ENCODE measurements around the gene DNM2. TPM values are rescaled to one million over a fixed set of nuclear protein-coding genes. Genes with fewer than 3 reads are reported as not detected.

Gene DNM2
- total RNA-seq, 1 experiment from 2014 or later: 31.7 TPM

GRCh38 chr19:10686661-10687517 lies 31.0 kb upstream of the DNM2 start:
- in situ Hi-C loops (cut with HindIII; ENCODE audit: low pct_unique_long_range_greater_than_20kb, low sequenced_read_pairs): no loop called here

DNA sequence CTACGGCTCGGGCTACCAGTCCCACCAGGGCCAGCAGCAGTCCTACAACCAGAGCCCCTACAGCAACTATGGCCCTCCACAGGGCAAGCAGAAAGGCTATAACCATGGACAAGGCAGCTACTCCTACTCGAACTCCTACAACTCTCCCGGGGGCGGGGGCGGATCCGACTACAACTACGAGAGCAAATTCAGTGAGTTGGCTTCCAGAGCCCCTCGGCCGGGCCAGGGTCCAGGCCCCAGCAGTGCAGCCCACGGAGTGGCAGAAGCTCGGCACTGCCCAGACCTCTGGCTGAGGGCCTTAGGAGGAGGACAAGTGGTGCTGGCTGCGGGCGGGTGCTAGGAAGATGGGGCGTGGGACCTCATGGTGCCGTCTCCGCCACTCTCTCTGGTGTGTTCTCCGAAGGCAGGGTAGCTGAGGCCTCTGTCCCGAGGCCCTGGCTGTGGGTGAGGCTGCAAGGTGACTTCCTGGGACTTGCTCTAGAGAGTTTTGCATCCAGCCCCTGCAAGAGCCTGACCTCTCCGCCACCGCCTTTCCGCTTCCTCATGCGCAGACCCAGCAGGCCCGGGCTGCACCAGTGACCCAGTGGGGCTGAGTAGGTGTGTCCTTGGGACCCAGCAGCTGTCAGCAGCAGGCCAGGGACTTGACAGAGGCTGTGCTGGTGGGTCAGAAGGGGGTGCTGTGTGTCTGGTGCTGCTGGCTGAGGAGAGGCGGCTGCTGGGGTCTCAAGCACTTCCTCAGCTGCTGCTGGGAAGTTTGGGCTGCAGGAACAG lies 30.2 kb upstream of the DNM2 start:
- no peak for DNase-seq (ENCODE audit: low read depth, low spot score)
- in situ Hi-C loops (cut with HindIII; ENCODE audit: low pct_unique_long_range_greater_than_20kb, low sequenced_read_pairs): no loop called here

More at GRCh38 chr19:10686661-10687517, 31.0 kb upstream of the DNM2 start:
- no peak for DNase-seq (ENCODE audit: low read depth, low spot score)

GRCh38 chr19:10688545-10689280 lies 29.2 kb upstream of the DNM2 start:
- in situ Hi-C loops (cut with HindIII; ENCODE audit: low pct_unique_long_range_greater_than_20kb, low sequenced_read_pairs): no loop called here
- no peak for DNase-seq (ENCODE audit: low read depth, low spot score)

DNA sequence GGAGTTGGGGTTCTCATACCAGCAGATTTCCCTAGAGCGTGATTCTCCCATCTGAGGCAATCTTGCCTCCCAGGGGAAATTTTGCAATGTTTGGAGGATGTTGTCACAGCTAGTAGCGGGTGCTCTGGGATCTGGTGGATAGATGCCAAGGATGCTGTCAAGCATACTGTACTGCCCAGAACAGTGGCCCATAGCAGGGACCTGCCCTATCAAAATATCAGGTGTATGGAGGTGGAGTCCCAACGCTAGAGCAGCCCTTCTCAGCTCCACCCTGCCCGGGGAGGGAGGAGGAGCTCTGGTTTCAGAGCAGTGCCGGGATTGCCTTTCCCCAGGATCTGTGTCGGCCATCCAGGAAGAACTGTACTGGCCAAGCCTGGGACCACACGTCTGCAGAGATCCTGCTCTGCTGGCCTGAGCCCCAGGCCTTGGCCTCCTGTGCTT lies 27.5 kb upstream of the DNM2 start:
- no peak for DNase-seq (ENCODE audit: low read depth, low spot score)
- in situ Hi-C loops (cut with HindIII; ENCODE audit: low pct_unique_long_range_greater_than_20kb, low sequenced_read_pairs): no loop called here

- in situ Hi-C loops (cut with HindIII; ENCODE audit: low pct_unique_long_range_greater_than_20kb, low sequenced_read_pairs): no loop called here
- no peak for DNase-seq (ENCODE audit: low read depth, low spot score)
Measured at GRCh38 chr19:10691178-10691881, 26.5 kb upstream of the DNM2 start.

DNA sequence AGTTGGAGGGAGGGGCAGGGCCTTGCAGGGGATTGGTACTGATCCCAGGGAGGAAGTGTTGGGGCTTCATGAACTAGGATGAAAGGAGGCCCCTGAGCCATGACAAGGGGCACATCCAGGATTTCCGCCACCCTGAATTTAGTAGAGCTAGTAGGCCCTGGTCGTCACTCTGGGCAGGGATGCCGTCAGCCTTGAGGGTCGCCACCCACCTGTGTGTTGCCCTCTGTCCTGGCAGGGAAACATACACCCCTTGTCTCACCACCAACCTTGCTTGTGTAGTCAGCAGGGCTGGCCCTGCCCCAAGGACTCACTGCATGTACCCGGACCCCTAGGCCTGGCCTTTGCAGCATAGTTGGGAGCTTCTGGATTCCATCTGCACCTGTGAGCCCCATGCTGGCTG lies 26.0 kb upstream of the DNM2 start:
- in situ Hi-C loops (cut with HindIII; ENCODE audit: low pct_unique_long_range_greater_than_20kb, low sequenced_read_pairs): no loop called here

DNA sequence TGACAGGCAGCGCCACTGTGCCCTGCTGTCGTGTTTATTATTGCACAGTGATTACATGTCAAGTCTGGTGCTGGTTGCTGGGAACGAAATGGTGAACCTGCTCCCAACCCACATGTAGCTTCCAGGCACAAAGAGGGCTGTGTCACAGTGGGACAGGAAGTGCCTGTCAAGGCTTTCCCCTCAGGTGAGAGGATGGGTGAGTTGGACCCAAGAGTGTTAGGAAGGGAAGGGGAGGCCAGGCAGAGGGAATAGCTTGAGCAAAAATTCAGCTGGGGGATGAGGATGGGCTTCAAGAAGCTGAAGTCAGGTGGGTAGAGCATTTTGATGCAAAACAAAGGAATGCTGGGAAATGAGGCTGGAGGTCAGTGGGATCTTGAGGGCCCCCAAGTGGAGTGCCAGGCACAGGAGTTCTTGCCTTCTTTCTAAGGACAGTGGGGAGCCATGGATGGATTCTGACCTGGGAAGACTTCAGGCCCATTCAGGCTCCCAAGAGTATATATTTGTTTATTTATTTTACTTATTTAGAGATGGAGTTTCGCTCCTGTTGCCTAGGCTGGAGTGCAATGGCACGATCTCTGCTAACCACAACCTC lies 25.1 kb upstream of the DNM2 start:
- in situ Hi-C loops (cut with HindIII; ENCODE audit: low pct_unique_long_range_greater_than_20kb, low sequenced_read_pairs): no loop called here
- no peak for DNase-seq (ENCODE audit: low read depth, low spot score)

More for the DNA sequence above, 26.0 kb upstream of the DNM2 start:
- no peak for DNase-seq (ENCODE audit: low read depth, low spot score)

DNA sequence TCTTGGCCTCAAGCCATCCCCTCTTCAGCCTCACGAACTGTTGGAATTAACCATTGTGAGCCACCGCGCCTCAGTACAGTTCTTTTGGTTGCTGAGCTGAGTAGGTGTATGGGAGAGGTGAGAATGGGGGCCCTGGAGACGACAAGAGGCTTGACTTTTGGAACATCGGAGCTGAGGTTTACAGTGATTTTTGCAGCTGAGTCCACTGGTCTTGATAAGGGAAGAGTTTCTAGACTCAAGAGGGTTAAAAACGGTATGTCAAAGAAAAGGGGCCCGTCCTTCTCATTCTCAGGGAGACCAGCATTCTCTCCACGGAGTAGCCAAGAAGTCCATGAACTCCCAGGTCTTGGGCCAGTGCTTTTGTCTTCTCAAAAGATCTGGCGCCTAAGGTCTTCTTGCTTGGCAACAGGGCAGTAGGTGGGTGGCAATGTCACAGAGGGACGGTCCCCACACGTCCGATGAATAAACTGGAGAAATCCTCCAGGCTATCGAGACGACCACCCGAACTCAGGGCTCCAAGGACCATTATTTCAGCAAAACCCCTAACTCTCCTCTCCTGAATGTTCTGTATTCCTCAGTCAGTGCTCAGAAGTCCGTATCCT lies 23.1 kb upstream of the DNM2 start:
- in situ Hi-C loops (cut with HindIII; ENCODE audit: low pct_unique_long_range_greater_than_20kb, low sequenced_read_pairs): no loop called here
- DNase-seq (ENCODE audit: low read depth, low spot score): no peak

DNA sequence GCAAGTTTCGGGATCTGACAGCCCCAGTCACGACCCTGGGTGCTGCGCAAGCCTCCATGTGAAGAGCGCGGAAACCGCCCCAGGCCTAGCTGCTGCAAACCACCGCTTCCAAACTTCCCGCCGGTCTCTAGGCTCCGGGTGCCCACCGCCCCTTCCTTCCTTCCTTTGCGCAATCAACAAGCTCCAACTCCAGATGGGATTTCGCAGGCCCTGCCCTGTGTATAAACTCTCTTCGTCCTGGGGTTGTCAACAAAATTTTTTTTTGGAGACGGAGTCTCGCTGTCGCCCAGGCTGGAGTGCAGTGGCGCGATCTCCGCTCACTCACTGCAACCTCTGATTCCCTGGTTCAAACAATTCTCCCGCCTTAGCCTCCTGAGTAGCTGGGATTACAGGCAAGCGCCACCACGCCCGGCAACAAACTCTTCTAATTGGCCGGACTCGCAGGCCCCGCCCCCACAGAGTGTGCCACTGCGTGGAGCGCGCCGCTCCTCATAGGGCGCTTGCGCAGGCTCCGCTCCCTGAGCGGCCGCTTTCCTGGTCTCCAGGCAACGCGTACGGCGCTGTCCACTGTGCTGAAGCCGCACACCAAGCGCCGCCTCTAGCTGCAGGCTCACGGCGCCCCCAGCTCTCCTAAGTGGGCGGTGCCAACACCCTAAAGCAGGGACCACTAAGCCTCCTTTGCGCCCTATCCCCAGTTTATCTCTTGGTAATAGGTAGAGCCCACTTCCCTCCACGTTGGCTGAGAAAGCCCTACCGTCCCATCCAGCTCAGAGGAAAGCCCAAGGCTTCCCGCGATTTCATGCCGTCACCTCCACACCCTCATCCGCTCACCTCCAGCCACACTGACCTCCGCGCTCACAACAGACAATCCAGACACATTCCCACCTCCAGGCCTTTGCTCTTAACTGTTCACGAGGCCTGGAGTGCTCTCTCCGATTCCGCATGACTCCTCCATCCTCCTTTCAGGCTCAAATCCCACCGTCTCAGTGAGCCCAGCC lies 22.2 kb upstream of the DNM2 start:
- in situ Hi-C loops (cut with HindIII; ENCODE audit: low pct_unique_long_range_greater_than_20kb, low sequenced_read_pairs): no loop called here
- peak; percentile 95 for DNase-seq (ENCODE audit: low read depth, low spot score)

- in situ Hi-C loops (cut with HindIII; ENCODE audit: low pct_unique_long_range_greater_than_20kb, low sequenced_read_pairs): no loop called here
- DNase-seq (ENCODE audit: low read depth, low spot score): peak; percentile 69
Measured at GRCh38 chr19:10699650-10700335, 18.1 kb upstream of the DNM2 start.

DNA sequence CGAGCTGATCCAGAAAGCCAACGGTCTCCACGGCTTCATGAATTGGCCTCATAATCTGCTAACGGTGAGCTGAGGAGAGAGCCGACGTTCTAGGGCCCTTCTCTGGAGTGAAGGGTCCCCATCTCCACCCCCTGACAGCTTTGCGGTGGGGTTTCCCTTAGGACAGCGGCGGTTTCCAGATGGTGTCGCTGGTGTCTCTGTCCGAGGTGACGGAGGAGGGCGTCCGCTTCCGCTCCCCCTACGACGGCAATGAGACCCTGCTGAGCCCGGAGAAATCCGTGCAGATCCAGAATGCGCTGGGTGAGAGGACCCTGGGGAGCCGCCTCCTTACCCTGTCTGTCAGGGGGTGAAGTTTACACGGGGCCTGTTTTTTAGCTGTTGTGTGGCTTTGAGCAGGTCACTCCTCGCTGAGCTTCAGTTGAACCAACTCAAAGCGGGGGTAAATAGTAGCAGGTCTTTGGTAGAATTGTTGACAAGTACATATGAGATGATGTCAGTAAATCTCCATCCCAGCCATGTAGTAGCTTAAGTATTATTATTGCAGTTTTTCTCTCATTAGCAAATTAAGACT lies 15.8 kb upstream of the DNM2 start:
- in situ Hi-C loops (cut with HindIII; ENCODE audit: low pct_unique_long_range_greater_than_20kb, low sequenced_read_pairs): no loop called here
- DNase-seq (ENCODE audit: low read depth, low spot score): no peak

DNA sequence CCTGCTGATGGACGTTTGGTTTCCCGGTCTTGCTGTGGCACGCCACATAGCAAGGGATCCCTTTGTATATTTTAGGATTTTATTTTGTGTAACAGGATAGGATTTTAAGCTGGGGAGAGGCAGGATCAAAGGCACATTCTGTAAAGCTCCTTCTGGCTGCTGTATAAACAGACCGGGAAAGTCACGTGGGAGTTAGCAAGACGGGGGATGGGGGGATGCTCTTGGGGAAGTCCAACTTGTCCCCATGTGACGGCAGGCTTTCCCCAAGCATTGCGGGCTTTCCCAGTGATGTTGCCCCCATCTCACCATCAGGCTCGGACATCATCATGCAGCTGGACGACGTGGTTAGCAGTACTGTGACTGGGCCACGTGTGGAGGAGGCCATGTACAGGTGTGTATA lies 10.9 kb upstream of the DNM2 start:
- DNase-seq (ENCODE audit: low read depth, low spot score): no peak
- in situ Hi-C loops (cut with HindIII; ENCODE audit: low pct_unique_long_range_greater_than_20kb, low sequenced_read_pairs): no loop called here

- in situ Hi-C loops (cut with HindIII; ENCODE audit: low pct_unique_long_range_greater_than_20kb, low sequenced_read_pairs): no loop called here
- no peak for DNase-seq (ENCODE audit: low read depth, low spot score)
Measured at GRCh38 chr19:10707440-10707839, 10.4 kb upstream of the DNM2 start.

DNA sequence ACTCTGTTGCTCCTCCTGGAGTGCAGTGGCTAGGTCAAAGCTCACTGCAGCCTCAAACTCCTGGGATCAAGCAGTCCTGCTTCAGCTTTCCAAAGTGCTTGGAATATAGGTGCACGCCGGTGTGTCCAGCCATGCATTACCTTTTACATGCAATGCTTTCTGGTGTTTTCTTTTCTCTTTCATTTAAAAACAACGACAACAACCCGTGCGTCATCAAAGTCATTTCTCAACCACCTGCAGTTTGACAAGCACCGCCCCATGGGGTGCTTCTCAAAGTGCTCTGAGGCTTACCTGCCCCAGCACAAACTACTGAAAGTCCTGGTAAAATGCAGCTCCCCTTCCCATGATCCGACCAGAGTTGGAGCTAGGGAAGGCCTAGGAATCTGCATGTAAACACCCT lies 9.6 kb upstream of the DNM2 start:
- in situ Hi-C loops (cut with HindIII; ENCODE audit: low pct_unique_long_range_greater_than_20kb, low sequenced_read_pairs): no loop called here
- DNase-seq (ENCODE audit: low read depth, low spot score): no peak

DNA sequence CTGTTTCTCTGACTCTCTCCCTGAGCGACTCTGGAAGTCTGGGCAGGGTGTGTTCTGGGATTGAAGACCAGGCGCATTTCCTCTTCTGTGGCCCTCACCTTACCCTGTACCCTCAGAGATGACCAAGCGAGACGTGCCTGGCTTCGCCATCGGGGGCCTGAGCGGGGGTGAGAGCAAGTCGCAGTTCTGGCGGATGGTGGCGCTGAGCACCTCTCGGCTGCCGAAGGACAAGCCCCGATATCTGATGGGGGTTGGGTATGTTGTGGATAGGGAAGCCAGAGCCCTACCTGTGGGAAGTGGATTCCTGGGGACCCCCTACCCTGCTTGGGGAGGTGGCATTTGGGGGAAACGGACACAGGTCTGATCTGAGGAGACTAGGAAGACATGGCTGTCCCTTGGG lies 5.8 kb upstream of the DNM2 start:
- no peak for DNase-seq (ENCODE audit: low read depth, low spot score)
- in situ Hi-C loops (cut with HindIII; ENCODE audit: low pct_unique_long_range_greater_than_20kb, low sequenced_read_pairs): no loop called here
